ENCODE results near the gene PKIG. TPM values are rescaled to one million over a fixed set of nuclear protein-coding genes. Genes with fewer than 3 reads are reported as not detected.

The PKIG gene
- total and polyA plus RNA-seq, 11 donors, result 155 to 286 (median 200) TPM

GRCh38 chr20:44566811-44567210 is 15.6 kb upstream of the PKIG start:
- Histone ChIP-seq H3K27me3 (no peaks in the 10 kb centered on the region), H3K27ac (peak overlapping the region in 1 of 12 donors; percentile 68), H3K9me3 (no peaks in the 10 kb centered on the region), H3K36me3 (no peaks in the 10 kb centered on the region), H3K4me3 (no peak overlapping the region), H3K4me1 (peaks cover 0 to 39% (median 5%) of the 10 kb centered on the region in 12 donors)
- TF ChIP-seq CTCF (IDR thresholded peaks at IDR 0.05), result no peak
- TF ChIP-seq POLR2A (IDR thresholded peaks at IDR 0.05), result no peak
- DNase-seq (no peak), ATAC-seq (no peak)
- intact Hi-C loops (cut with DNase I), result no loop called here

- TF ChIP-seq POLR2A (IDR thresholded peaks at IDR 0.05), result no peak
- TF ChIP-seq CTCF (IDR thresholded peaks at IDR 0.05), result no peak
- intact Hi-C loops (cut with DNase I), result loop anchor here in 2 of 10 donors (5.0 kb wide), 1 partner anchor 38 kb away; no protein-coding TSS in a partner anchor
- 96 to 98% (median 96%) methylated on average over 1 of the region's 1 CpG for WGBS, 4 donors
- Histone ChIP-seq H3K4me1 (peaks cover 0 to 53% (median 25%) of the 10 kb centered on the region in 12 donors), H3K36me3 (no peaks in the 10 kb centered on the region), H3K27me3 (no peaks in the 10 kb centered on the region), H3K4me3 (no peak overlapping the region), H3K27ac (peak overlapping the region in 1 of 12 donors; percentile 85), H3K9me3 (no peaks in the 10 kb centered on the region)
- ATAC-seq (no peak), DNase-seq (no peak)
Measured at GRCh38 chr20:44570367-44570766, 12.0 kb upstream of the PKIG start.

- ATAC-seq (no peak), DNase-seq (no peak)
- intact Hi-C loops (cut with DNase I), result loop anchor here in 2 of 10 donors (5.0 kb wide), 1 partner anchor 39 kb away; no protein-coding TSS in a partner anchor
- H3K27ac ChIP-seq, result peak overlapping the region in 8 of 12 donors; percentile 77 to 96 (median 87)
- peaks cover 3 to 63% (median 29%) of the 10 kb centered on the region in 12 donors for H3K4me1 ChIP-seq
- H3K4me3 ChIP-seq, result no peak overlapping the region
- 73 to 76% (median 75%) methylated on average over 6 of the region's 6 CpGs for WGBS, 4 donors
- no peaks in the 10 kb centered on the region for H3K36me3 ChIP-seq
- TF ChIP-seq CTCF (IDR thresholded peaks at IDR 0.05), result no peak
- no peak for TF ChIP-seq POLR2A (IDR thresholded peaks at IDR 0.05)
- no peaks in the 10 kb centered on the region for H3K9me3 ChIP-seq
- no peaks in the 10 kb centered on the region for H3K27me3 ChIP-seq
Measured at GRCh38 chr20:44571362-44571988, 10.9 kb upstream of the PKIG start.

GRCh38 chr20:44572551-44573500 is 9.6 kb upstream of the PKIG start:
- no peaks in the 10 kb centered on the region for H3K27me3 ChIP-seq
- TF ChIP-seq CTCF (IDR thresholded peaks at IDR 0.05) (no peak), POLR2A (IDR thresholded peaks at IDR 0.05) (no peak)
- H3K4me3 ChIP-seq, result peak overlapping the region in 4 of 12 donors; percentile 1 to 23 (median 8)
- H3K36me3 ChIP-seq, result no peaks in the 10 kb centered on the region
- 28 to 44% (median 39%) methylated on average over 6 of the region's 6 CpGs for WGBS, 4 donors
- ATAC-seq (peak; percentile 92 to 95 (median 94)), DNase-seq (peak in 4 of 5 donors; percentile 69 to 87 (median 78))
- H3K4me1 ChIP-seq, result peaks cover 3 to 63% (median 39%) of the 10 kb centered on the region in 12 donors
- H3K9me3 ChIP-seq, result no peaks in the 10 kb centered on the region
- intact Hi-C loops (cut with DNase I), result loop anchor here in 2 of 10 donors (5.0 kb wide), 1 partner anchor 41 kb away; no protein-coding TSS in a partner anchor
- peak overlapping the region; percentile 76 to 96 (median 82) for H3K27ac ChIP-seq

Measured in heart left ventricle (tissue), 16 donors.